Activated CD4-positive, alpha-beta memory T cell treated with anti-CD3 and anti-CD28 coated beads, Interleukin-2, amount 10 ng/mL, durations not matched to agents 7 days and 5 days (primary cell): ENCODE measurements around the gene KRT84. TPM values are rescaled to one million over a fixed set of nuclear protein-coding genes. Genes with fewer than 3 reads are reported as not detected.

Experiments used
- CTCF ChIA-PET: fragments of 350-600 bp; sonication (Branson Sonifier 250); formaldehyde crosslinking; loops from one replicate; lab custom pipeline; 2021; ENCODE audit warnings: antibody characterized with exemption, inconsistent platforms; lab: Charles Lee
- POLR2A ChIA-PET: fragments of 350-600 bp; sonication (Branson Sonifier 250); formaldehyde crosslinking; loops from one replicate; lab custom pipeline; 2021; ENCODE audit warnings: antibody characterized with exemption; lab: Charles Lee
- DNase-seq: peaks from one replicate; pipeline ENCODE4 v3.0.0-alpha.2; 2020
- H3K27ac Mint-ChIP-seq: one replicate; pipeline ENCODE4 v1.8.0; 2021; ENCODE audit warnings: mild to moderate bottlenecking, mixed read lengths
- H3K27me3 Mint-ChIP-seq: one replicate; pipeline ENCODE4 v1.8.0; 2021; ENCODE audit warnings: mixed read lengths
- H3K36me3 Mint-ChIP-seq: one replicate; pipeline ENCODE4 v1.8.0; 2021; ENCODE audit warnings: low read depth, mixed read lengths
- H3K4me1 Mint-ChIP-seq: one replicate; pipeline ENCODE4 v1.8.0; 2021; ENCODE audit warnings: mixed read lengths
- H3K4me3 Mint-ChIP-seq: one replicate; pipeline ENCODE4 v1.8.0; 2021; ENCODE audit warnings: mild to moderate bottlenecking, mixed read lengths
- H3K9me3 Mint-ChIP-seq: one replicate; pipeline ENCODE4 v1.8.0; 2021; ENCODE audit warnings: mixed read lengths
- total RNA-seq, 2 experiments: library from RNA; stranded (reverse); gene quantifications; one replicate each; pipeline ENCODE4 v1.2.3, GENCODE V29; 2021

Gene KRT84
- total RNA-seq, 2 experiments from 2014 or later, result not detected

DNA sequence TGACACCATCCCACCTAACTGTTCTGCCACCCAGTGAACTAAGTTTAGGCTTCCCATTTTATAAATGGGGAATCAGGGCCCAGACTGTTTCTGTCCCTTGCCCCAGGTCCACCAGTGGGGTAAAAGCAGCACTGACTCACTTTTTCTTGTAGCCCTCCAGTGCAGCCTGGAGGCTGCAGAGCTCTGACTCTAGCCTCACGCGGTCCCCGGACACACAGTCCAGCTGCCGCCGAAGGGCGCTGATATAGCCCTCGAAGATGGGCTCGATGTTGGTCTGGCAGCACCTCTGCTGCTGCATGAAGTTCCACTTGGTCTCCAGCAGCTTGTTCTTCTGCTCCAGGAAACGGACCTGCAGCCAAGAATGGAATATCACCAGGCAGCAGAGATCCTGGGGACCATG lies 18.1 kb upstream of the KRT84 start:
- Mint-ChIP-seq H3K36me3 (no peaks in the 10 kb centered on the region), H3K9me3 (no peaks in the 10 kb centered on the region), H3K27ac (no peak overlapping the region), H3K27me3 (peaks cover 3% of the 10 kb centered on the region), H3K4me3 (no peak overlapping the region), H3K4me1 (no peaks in the 10 kb centered on the region)
- no peak for DNase-seq
- POLR2A ChIA-PET, result no interaction called here
- CTCF ChIA-PET, result no interaction called here

DNA sequence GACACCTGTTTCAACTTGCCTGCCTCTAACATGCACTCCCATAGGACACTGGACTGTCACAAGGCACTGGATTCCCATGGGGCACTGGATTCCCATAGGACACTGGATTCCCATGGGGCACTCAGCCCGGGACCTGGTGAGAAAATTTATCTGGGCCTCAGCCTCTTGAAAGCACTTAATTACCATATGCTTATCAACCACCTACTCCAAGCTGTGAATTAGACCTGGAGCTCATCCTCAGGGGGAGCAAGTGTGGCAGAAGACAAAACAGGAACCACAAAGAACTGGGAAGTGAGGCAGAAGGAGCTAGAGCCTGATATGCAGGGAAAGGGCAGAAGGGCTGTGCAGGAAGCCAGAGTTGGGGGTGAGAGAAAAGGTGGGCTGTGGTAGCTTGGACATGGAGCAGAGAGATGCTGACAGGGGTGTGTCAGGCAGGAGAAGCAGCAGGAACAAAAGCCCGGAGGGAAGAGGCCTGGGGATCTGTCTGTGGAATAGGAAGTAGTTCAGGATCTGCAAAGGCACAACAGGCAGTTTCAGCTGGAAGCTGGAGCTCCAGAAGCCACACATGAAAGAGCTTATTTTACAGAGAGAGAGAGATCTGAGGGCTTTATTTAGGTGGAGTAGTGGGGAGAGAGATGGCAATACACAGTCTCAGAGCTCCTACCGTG lies 17.6 kb upstream of the KRT84 start:
- Mint-ChIP-seq H3K9me3 (no peaks in the 10 kb centered on the region), H3K36me3 (no peaks in the 10 kb centered on the region), H3K27ac (no peak overlapping the region), H3K4me1 (no peaks in the 10 kb centered on the region), H3K27me3 (peaks cover 3% of the 10 kb centered on the region), H3K4me3 (no peak overlapping the region)
- no peak for DNase-seq
- POLR2A ChIA-PET, result no interaction called here
- CTCF ChIA-PET, result no interaction called here

GRCh38 chr12:52402377-52402776 lies 16.9 kb upstream of the KRT84 start:
- DNase-seq, result no peak
- no peak overlapping the region for H3K4me3 Mint-ChIP-seq
- H3K4me1 Mint-ChIP-seq, result no peaks in the 10 kb centered on the region
- no peaks in the 10 kb centered on the region for H3K36me3 Mint-ChIP-seq
- no peak overlapping the region for H3K27ac Mint-ChIP-seq
- ChIA-PET CTCF (no interaction called here), POLR2A (no interaction called here)
- H3K27me3 Mint-ChIP-seq, result peaks cover 3% of the 10 kb centered on the region
- no peaks in the 10 kb centered on the region for H3K9me3 Mint-ChIP-seq

DNA sequence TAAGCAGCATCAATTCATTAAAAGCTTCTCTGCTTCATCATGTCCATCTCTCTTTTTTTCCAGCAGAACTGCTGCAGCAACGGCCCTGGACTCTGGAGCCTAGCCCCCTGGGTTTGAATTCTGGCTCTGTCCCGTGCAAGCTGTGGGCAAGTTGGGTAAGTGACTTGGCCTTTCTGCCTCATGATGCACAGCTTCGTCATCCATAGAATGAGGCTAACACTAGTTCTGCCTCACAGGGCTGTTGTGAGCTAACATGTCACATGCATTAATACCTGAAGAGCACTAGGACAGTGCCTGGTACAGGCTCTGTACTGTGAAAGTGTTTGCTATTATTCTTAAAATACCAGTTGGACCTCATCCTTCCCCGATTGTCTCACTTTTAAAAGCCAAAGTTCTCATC lies 16.5 kb upstream of the KRT84 start:
- peaks cover 7% of the 10 kb centered on the region for H3K27me3 Mint-ChIP-seq
- no peak for DNase-seq
- no peak overlapping the region for H3K4me3 Mint-ChIP-seq
- no peaks in the 10 kb centered on the region for H3K4me1 Mint-ChIP-seq
- no peaks in the 10 kb centered on the region for H3K36me3 Mint-ChIP-seq
- ChIA-PET POLR2A (no interaction called here), CTCF (no interaction called here)
- H3K9me3 Mint-ChIP-seq, result no peaks in the 10 kb centered on the region
- no peak overlapping the region for H3K27ac Mint-ChIP-seq

DNA sequence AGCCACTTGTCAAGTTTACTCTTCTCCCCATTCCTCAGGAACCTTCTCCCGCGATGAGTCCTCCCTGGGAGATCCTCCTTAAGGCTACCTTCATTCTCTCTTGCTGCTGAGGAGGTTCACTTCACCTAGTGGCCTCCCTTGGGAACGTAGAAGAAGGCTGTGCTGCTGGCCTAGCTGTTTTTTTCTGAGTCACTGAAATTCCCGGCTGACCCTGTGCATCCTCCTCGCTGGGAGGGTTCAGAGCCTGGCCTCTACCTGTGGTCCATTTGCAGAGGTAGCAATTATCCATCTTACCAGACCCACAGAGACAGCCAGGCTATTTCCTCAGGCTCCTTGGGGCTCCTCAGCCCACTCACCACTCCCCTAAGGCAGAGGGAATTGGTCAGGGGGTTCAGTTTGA lies 16.1 kb upstream of the KRT84 start:
- Mint-ChIP-seq H3K4me3 (no peak overlapping the region), H3K9me3 (no peaks in the 10 kb centered on the region), H3K4me1 (no peaks in the 10 kb centered on the region), H3K27me3 (peaks cover 7% of the 10 kb centered on the region), H3K36me3 (no peaks in the 10 kb centered on the region), H3K27ac (no peak overlapping the region)
- CTCF ChIA-PET, result no interaction called here
- POLR2A ChIA-PET, result no interaction called here
- no peak for DNase-seq

GRCh38 chr12:52400906-52401305 lies 15.5 kb upstream of the KRT84 start:
- H3K4me1 Mint-ChIP-seq, result no peaks in the 10 kb centered on the region
- CTCF ChIA-PET, result no interaction called here

GRCh38 chr12:52399756-52400155 lies 14.3 kb upstream of the KRT84 start:
- DNase-seq, result no peak
- H3K36me3 Mint-ChIP-seq, result no peaks in the 10 kb centered on the region
- H3K4me3 Mint-ChIP-seq, result no peak overlapping the region
- peaks cover 7% of the 10 kb centered on the region for H3K27me3 Mint-ChIP-seq
- no peaks in the 10 kb centered on the region for H3K9me3 Mint-ChIP-seq
- no peak overlapping the region for H3K27ac Mint-ChIP-seq
- ChIA-PET CTCF (no interaction called here), POLR2A (no interaction called here)
- H3K4me1 Mint-ChIP-seq, result no peaks in the 10 kb centered on the region

More at GRCh38 chr12:52400906-52401305, 15.5 kb upstream of the KRT84 start:
- Mint-ChIP-seq H3K9me3 (no peaks in the 10 kb centered on the region), H3K27ac (no peak overlapping the region), H3K4me3 (no peak overlapping the region), H3K36me3 (no peaks in the 10 kb centered on the region), H3K27me3 (peaks cover 7% of the 10 kb centered on the region)
- DNase-seq, result no peak
- POLR2A ChIA-PET, result no interaction called here

- H3K27me3 Mint-ChIP-seq, result peaks cover 7% of the 10 kb centered on the region
- CTCF ChIA-PET, result interaction anchor here (0.7 to 1.5 kb wide), 2 partner anchors 482 to 580 kb away, joined by 3 to 6 read pairs; no protein-coding TSS in a partner anchor
- H3K9me3 Mint-ChIP-seq, result no peaks in the 10 kb centered on the region
- POLR2A ChIA-PET, result no interaction called here
- no peak overlapping the region for H3K4me3 Mint-ChIP-seq
- no peaks in the 10 kb centered on the region for H3K36me3 Mint-ChIP-seq
- H3K4me1 Mint-ChIP-seq, result no peaks in the 10 kb centered on the region
- DNase-seq, result no peak
- no peak overlapping the region for H3K27ac Mint-ChIP-seq
Measured at GRCh38 chr12:52398176-52398575, 12.7 kb upstream of the KRT84 start.

DNA sequence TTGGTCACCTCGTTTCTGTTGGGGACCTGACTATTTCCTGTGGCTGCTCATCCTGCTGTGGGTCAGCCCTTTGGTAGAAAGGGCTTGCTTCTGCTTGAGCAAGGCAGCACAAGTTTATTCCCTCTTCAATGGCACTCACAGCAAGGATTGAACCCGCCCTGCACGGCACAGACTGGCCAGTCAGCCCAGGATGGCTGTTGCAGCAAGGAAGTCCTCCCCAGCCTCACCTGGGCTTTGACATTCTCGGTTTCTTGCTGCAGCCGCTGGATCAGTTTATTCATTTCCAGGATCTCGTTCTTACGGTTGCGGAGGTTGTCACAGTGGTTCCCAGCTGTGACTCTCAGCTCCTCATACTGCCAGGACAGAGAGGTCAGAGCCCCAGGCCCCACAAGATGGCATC lies 11.2 kb upstream of the KRT84 start:
- no peaks in the 10 kb centered on the region for H3K9me3 Mint-ChIP-seq

GRCh38 chr12:52395761-52396434 lies 10.4 kb upstream of the KRT84 start:
- H3K4me1 Mint-ChIP-seq, result no peaks in the 10 kb centered on the region
- no peak overlapping the region for H3K4me3 Mint-ChIP-seq
- no peak for DNase-seq
- peaks cover 7% of the 10 kb centered on the region for H3K27me3 Mint-ChIP-seq
- H3K36me3 Mint-ChIP-seq, result no peaks in the 10 kb centered on the region
- ChIA-PET CTCF (interaction anchor here (1.2 to 1.5 kb wide), 2 partner anchors 475 to 484 kb away, joined by 5 read pairs; no protein-coding TSS in a partner anchor), POLR2A (no interaction called here)
- H3K9me3 Mint-ChIP-seq, result no peaks in the 10 kb centered on the region
- H3K27ac Mint-ChIP-seq, result no peak overlapping the region

More for the DNA sequence above, 11.2 kb upstream of the KRT84 start:
- Mint-ChIP-seq H3K27ac (no peak overlapping the region), H3K4me3 (no peak overlapping the region), H3K36me3 (no peaks in the 10 kb centered on the region), H3K4me1 (no peaks in the 10 kb centered on the region), H3K27me3 (peaks cover 7% of the 10 kb centered on the region)
- POLR2A ChIA-PET, result no interaction called here
- DNase-seq, result no peak
- CTCF ChIA-PET, result interaction anchor here (1.5 kb wide), 1 partner anchor 483 kb away, joined by 6 read pairs; no protein-coding TSS in a partner anchor

DNA sequence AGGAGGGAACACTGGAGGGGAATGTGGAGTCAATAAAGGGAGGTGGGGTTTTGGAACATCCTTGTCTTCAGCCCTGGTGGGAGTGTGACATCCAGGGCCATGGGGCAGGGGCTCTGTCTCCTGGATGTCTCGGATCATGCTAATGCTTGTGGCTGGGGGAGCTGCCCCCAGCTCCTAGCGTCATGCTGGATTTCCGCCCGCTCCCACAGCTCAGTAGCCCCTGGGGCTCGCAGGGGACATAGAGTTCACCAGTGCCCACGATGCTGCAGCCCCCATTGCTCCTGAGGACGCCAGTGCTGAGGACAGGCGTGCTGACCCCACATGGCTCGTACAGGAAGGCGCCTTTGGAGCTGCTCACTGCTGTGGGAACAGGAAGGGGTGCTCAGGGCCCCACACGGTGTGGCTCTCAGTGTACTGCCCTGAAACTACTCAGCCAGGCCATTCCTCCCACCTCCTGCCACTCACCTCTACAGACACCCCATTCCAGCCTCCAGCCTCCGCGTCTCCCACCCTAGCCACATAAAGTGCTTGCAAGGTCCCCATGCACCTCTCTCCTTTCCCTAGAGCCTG lies 9.5 kb upstream of the KRT84 start:
- H3K27me3 Mint-ChIP-seq, result peaks cover 7% of the 10 kb centered on the region

DNA sequence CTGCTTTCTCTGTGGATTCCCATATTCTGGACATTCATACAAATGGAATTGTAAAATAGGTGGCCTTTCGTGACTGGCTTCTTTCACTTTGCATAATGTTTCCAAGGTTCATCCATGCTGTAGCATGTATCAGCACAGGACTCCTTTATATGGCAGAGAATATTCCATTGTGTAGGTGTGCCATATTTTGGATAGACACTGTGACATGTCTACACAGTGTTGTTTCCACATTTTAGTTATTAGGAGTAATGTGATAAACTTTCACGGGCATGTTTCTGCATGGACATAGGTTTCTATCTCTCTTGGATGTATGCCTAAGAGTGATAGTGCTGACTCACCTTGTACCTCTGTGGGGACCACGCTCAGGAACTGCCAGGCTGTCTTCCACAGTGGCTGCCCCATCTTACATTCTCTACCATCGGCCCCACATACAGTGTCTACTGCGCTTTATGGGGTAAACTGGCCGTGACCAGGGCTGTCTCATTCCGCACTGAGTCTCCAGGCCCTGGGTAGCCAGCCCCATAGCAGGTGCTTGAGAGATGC lies 7.1 kb upstream of the KRT84 start:
- H3K36me3 Mint-ChIP-seq, result no peaks in the 10 kb centered on the region
- CTCF ChIA-PET, result interaction anchor here (0.6 to 1.1 kb wide), 2 partner anchors 472 to 487 kb away, joined by 3 to 5 read pairs; no protein-coding TSS in a partner anchor
- no peak for DNase-seq
- no peaks in the 10 kb centered on the region for H3K9me3 Mint-ChIP-seq
- H3K4me1 Mint-ChIP-seq, result no peaks in the 10 kb centered on the region
- no peak overlapping the region for H3K4me3 Mint-ChIP-seq
- H3K27me3 Mint-ChIP-seq, result peaks cover 11% of the 10 kb centered on the region
- POLR2A ChIA-PET, result no interaction called here
- no peak overlapping the region for H3K27ac Mint-ChIP-seq

More for the DNA sequence above, 9.5 kb upstream of the KRT84 start:
- ChIA-PET CTCF (interaction anchor here (1.1 to 1.5 kb wide), 5 partner anchors 33 to 485 kb away, joined by 3 to 5 read pairs (median 4); no protein-coding TSS in a partner anchor), POLR2A (no interaction called here)
- H3K27ac Mint-ChIP-seq, result no peak overlapping the region
- H3K9me3 Mint-ChIP-seq, result no peaks in the 10 kb centered on the region
- no peak for DNase-seq
- H3K4me3 Mint-ChIP-seq, result no peak overlapping the region
- no peaks in the 10 kb centered on the region for H3K36me3 Mint-ChIP-seq
- no peaks in the 10 kb centered on the region for H3K4me1 Mint-ChIP-seq

- DNase-seq, result no peak
- CTCF ChIA-PET, result interaction anchor here (1.1 kb wide), 1 partner anchor 488 kb away, joined by 5 read pairs; no protein-coding TSS in a partner anchor
- H3K9me3 Mint-ChIP-seq, result no peaks in the 10 kb centered on the region
- H3K36me3 Mint-ChIP-seq, result no peaks in the 10 kb centered on the region
- POLR2A ChIA-PET, result no interaction called here
- peaks cover 6% of the 10 kb centered on the region for H3K27me3 Mint-ChIP-seq
- no peaks in the 10 kb centered on the region for H3K4me1 Mint-ChIP-seq
- no peak overlapping the region for H3K4me3 Mint-ChIP-seq
- H3K27ac Mint-ChIP-seq, result no peak overlapping the region
Measured at GRCh38 chr12:52391618-52392002, 6.2 kb upstream of the KRT84 start.
